ENCODE data around the gene BPIFA1. TPM values are rescaled to one million over a fixed set of nuclear protein-coding genes. Genes with fewer than 3 reads are reported as not detected.

Gene BPIFA1
- total and polyA plus RNA-seq, 2 donors (not counting 1 experiment from before 2014, with no cell fraction given): not detected

- Histone ChIP-seq H3K9me3 (ENCODE audit: control insufficient read depth, insufficient read depth, low read depth, low read length) (no peaks in the 10 kb centered on the region), H3K4me3 (replicated peaks in 1 of 4; ENCODE audit: control extremely low read depth in 1 of 4, insufficient read depth in 1 of 4, low read depth in 3 of 4, low read length in 4 of 4) (no peak overlapping the region), H3K9ac (ENCODE audit: insufficient read depth, low read length) (no peak overlapping the region), H3K4me2 (ENCODE audit: extremely low read depth, insufficient read depth, low read length) (no peak overlapping the region), H4K20me1 (ENCODE audit: control insufficient read depth, extremely low read depth, insufficient read depth, low read length) (no peaks in the 10 kb centered on the region), H3K27me3 (ENCODE audit: control insufficient read depth, insufficient read depth, low read length) (peaks cover 5% of the 10 kb centered on the region), H3K36me3 (ENCODE audit: control insufficient read depth, insufficient read depth, low read length) (no peaks in the 10 kb centered on the region), H2AFZ (ENCODE audit: low read length) (no peak overlapping the region), H3K27ac (ENCODE audit: insufficient read depth, low read length) (no peak overlapping the region), H3K79me2 (ENCODE audit: control insufficient read depth, insufficient read depth, low read length) (no peaks in the 10 kb centered on the region), H3K4me1 (ENCODE audit: control insufficient read depth, extremely low read depth, insufficient read depth, low read length) (no peaks in the 10 kb centered on the region)
- DNase-seq (ENCODE audit: low read depth in 2 of 2): no peak
- TF ChIP-seq CTCF (conservative IDR thresholded peaks at IDR 0.05 in 1 of 2, IDR thresholded peaks at IDR 0.05 in 1 of 2; ENCODE audit: low read depth in 1 of 2, low read length in 2 of 2): no peak
- no peak for TF ChIP-seq EZH2 (IDR thresholded peaks at IDR 0.05; ENCODE audit: low read length, missing control alignments)
These were observed 1.7 kb upstream of the BPIFA1 start for GRCh38 chr20:33234050-33234449.

DNA sequence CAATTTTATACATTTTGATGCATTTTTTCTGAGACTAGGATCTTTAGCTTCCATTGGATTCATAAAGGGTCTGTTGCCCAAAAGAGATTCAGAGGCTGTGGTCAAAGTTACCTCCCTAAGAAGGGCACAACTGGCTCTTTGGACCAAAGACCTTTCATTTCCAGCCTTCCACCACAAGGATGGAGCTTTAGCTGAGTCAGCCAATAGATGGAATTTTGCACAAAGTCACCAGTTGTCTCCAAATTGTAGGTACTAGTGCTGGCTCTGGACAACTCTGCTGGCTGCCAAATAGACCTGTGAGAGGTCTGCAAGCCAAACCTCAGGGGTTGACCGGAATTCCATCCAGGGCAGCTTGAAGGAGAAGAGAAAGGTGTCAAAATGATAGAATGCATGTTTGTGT, 555 bp downstream of the BPIFA1 start:
- H4K20me1 ChIP-seq (ENCODE audit: control insufficient read depth, extremely low read depth, insufficient read depth, low read length): no peaks in the 10 kb centered on the region
- peaks cover 5% of the 10 kb centered on the region for H3K27me3 ChIP-seq (ENCODE audit: control insufficient read depth, insufficient read depth, low read length)
- H3K4me2 ChIP-seq (ENCODE audit: extremely low read depth, insufficient read depth, low read length): no peak overlapping the region
- no peak overlapping the region for H3K9ac ChIP-seq (ENCODE audit: insufficient read depth, low read length)
- no peak overlapping the region for H2AFZ ChIP-seq (ENCODE audit: low read length)
- no peaks in the 10 kb centered on the region for H3K36me3 ChIP-seq (ENCODE audit: control insufficient read depth, insufficient read depth, low read length)
- no peaks in the 10 kb centered on the region for H3K79me2 ChIP-seq (ENCODE audit: control insufficient read depth, insufficient read depth, low read length)
- no peaks in the 10 kb centered on the region for H3K9me3 ChIP-seq (ENCODE audit: control insufficient read depth, insufficient read depth, low read depth, low read length)
- H3K27ac ChIP-seq (ENCODE audit: insufficient read depth, low read length): no peak overlapping the region
- no peaks in the 10 kb centered on the region for H3K4me1 ChIP-seq (ENCODE audit: control insufficient read depth, extremely low read depth, insufficient read depth, low read length)
- TF ChIP-seq CTCF (conservative IDR thresholded peaks at IDR 0.05 in 1 of 2, IDR thresholded peaks at IDR 0.05 in 1 of 2; ENCODE audit: low read depth in 1 of 2, low read length in 2 of 2) (no peak), EZH2 (IDR thresholded peaks at IDR 0.05; ENCODE audit: low read length, missing control alignments) (no peak)
- no peak for DNase-seq (ENCODE audit: low read depth in 2 of 2)
- no peak overlapping the region for H3K4me3 ChIP-seq (replicated peaks in 1 of 4; ENCODE audit: control extremely low read depth in 1 of 4, insufficient read depth in 1 of 4, low read depth in 3 of 4, low read length in 4 of 4)

- no peak overlapping the region for H2AFZ ChIP-seq (ENCODE audit: low read length)
- no peaks in the 10 kb centered on the region for H3K27me3 ChIP-seq (ENCODE audit: control insufficient read depth, insufficient read depth, low read length)
- no peak overlapping the region for H3K27ac ChIP-seq (ENCODE audit: insufficient read depth, low read length)
- TF ChIP-seq EZH2 (IDR thresholded peaks at IDR 0.05; ENCODE audit: low read length, missing control alignments) (no peak), CTCF (conservative IDR thresholded peaks at IDR 0.05 in 1 of 2, IDR thresholded peaks at IDR 0.05 in 1 of 2; ENCODE audit: low read depth in 1 of 2, low read length in 2 of 2) (no peak)
- H3K9me3 ChIP-seq (ENCODE audit: control insufficient read depth, insufficient read depth, low read depth, low read length): no peaks in the 10 kb centered on the region
- H4K20me1 ChIP-seq (ENCODE audit: control insufficient read depth, extremely low read depth, insufficient read depth, low read length): no peaks in the 10 kb centered on the region
- H3K36me3 ChIP-seq (ENCODE audit: control insufficient read depth, insufficient read depth, low read length): no peaks in the 10 kb centered on the region
- no peak for DNase-seq (ENCODE audit: low read depth in 2 of 2)
- no peaks in the 10 kb centered on the region for H3K79me2 ChIP-seq (ENCODE audit: control insufficient read depth, insufficient read depth, low read length)
- no peak overlapping the region for H3K9ac ChIP-seq (ENCODE audit: insufficient read depth, low read length)
- no peak overlapping the region for H3K4me3 ChIP-seq (replicated peaks in 1 of 4; ENCODE audit: control extremely low read depth in 1 of 4, insufficient read depth in 1 of 4, low read depth in 3 of 4, low read length in 4 of 4)
- no peaks in the 10 kb centered on the region for H3K4me1 ChIP-seq (ENCODE audit: control insufficient read depth, extremely low read depth, insufficient read depth, low read length)
- H3K4me2 ChIP-seq (ENCODE audit: extremely low read depth, insufficient read depth, low read length): no peak overlapping the region
These were observed 2.2 kb downstream of the BPIFA1 start for GRCh38 chr20:33237989-33238388.

Data from fibroblast of lung (primary cell).